K562 (cell line): Measurements from ENCODE around the gene DRGX. TPM values are rescaled to one million over a fixed set of nuclear protein-coding genes. Genes with fewer than 3 reads are reported as not detected.

Experiments used
- ATAC-seq: fragments of 200-7000 bp; cut with Tn5 transposase; 3 replicates; pipeline ENCODE4 v1.9.1; 2020; ENCODE audit warnings: moderate library complexity
- BruUV-seq: library from RNA; stranded (reverse); fragments of 400-500 nt; replicated peaks from 2 replicates; lab custom pipeline; 2021; lab: Mats Ljungman, UMichigan
- CTCF ChIA-PET: fragments of 300-600 bp; formaldehyde crosslinking; extraction: SDS; loops from one replicate; lab custom pipeline; 2021; ENCODE audit warnings: low intra/inter-chr PET ratio; lab: Yijun Ruan, JAX
- POLR2A ChIA-PET: fragments of 300-600, 350-650 bp; sonication (Branson Sonifier 250); formaldehyde crosslinking; extraction: SDS; loops from one replicate; lab custom pipeline; 2021; ENCODE audit warnings: antibody characterized with exemption, inconsistent platforms; lab: Yijun Ruan, JAX
- DNase-seq, 4 experiments: peaks; one replicate each; pipeline versions ENCODE4 v3.0.0 to v3.0.0-alpha.2; 2011 to 2018; ENCODE audit warnings: low spot score in 3 of 4, mixed read lengths in 3 of 4; ENCODE audit errors: extremely low read depth in 1 of 4
- FAIRE-seq: peaks from 2 replicates; lab custom pipeline; 2011; peaks lifted over from hg19 to GRCh38; lab: Jason Lieb, UNC
- H2AFZ ChIP-seq: 2 replicates; pipeline ENCODE4 v1.6.0; 2011; ENCODE audit warnings: low read depth, low read length, control low read depth, inconsistent platforms
- H3K27ac ChIP-seq: fragments of 200-600 bp; 3 replicates; pipeline ENCODE4 v1.8.0; 2011; ENCODE audit warnings: low read depth, mild to moderate bottlenecking, control low read depth, inconsistent platforms, low read length, moderate library complexity, mixed read lengths; ENCODE audit errors: extremely low read depth
- H3K27me3 ChIP-seq, 2 experiments: fragments of 300-600 bp in 1 of 2; 2 replicates in 1 of 2; 3 replicates in 1 of 2; pipeline versions ENCODE4 v1.6.0 to v1.8.0; 2011; ENCODE audit warnings: inconsistent platforms in 2 of 2, low read length in 2 of 2, mild to moderate bottlenecking in 1 of 2, mixed read lengths in 1 of 2, moderate library complexity in 1 of 2; ENCODE audit not compliant: control insufficient read depth in 2 of 2, insufficient read depth in 2 of 2
- H3K36me3 ChIP-seq: fragments of 300-600 bp; 3 replicates; pipeline ENCODE4 v1.8.0; 2011; ENCODE audit warnings: mild to moderate bottlenecking, low read length, inconsistent platforms; ENCODE audit not compliant: control insufficient read depth, insufficient read depth
- H3K4me1 ChIP-seq, 2 experiments: fragments of 200-600 bp in 1 of 2; replicated peaks in 1 of 2; 2 replicates in 1 of 2; 3 replicates in 1 of 2; pipeline versions ENCODE4 v1.5.1 to v1.8.0; 2011; ENCODE audit warnings: inconsistent platforms in 2 of 2, low read length in 2 of 2, mild to moderate bottlenecking in 1 of 2, mixed read lengths in 1 of 2, moderate library complexity in 1 of 2; ENCODE audit not compliant: control insufficient read depth in 2 of 2, insufficient read depth in 2 of 2
- H3K4me2 ChIP-seq: 2 replicates; pipeline ENCODE4 v1.6.1; 2011; ENCODE audit warnings: low read length, control low read depth, inconsistent platforms, mixed read lengths; ENCODE audit not compliant: insufficient read depth
- H3K4me3 ChIP-seq: fragments of 200-600 bp; sonication (generic), shearing (Covaris generic); 2 replicates; pipeline ENCODE4 v1.5.1; 2016; ENCODE audit warnings: control low read depth, inconsistent platforms
- H3K79me2 ChIP-seq: fragments of 200-600 bp; 3 replicates; pipeline ENCODE4 v1.8.0; 2011; ENCODE audit warnings: low read length, inconsistent platforms; ENCODE audit not compliant: control insufficient read depth, insufficient read depth
- H3K9ac ChIP-seq, 2 experiments: 2 replicates each; pipeline versions ENCODE4 v1.6.0 to v1.6.1; 2011; ENCODE audit warnings: low read depth in 2 of 2, low read length in 2 of 2, control low read depth in 1 of 2, inconsistent platforms in 1 of 2, mild to moderate bottlenecking in 1 of 2, mixed read lengths in 1 of 2; ENCODE audit not compliant: insufficient read depth in 1 of 2
- H3K9me1 ChIP-seq: one replicate; pipeline ENCODE4 v1.6.0; 2011; ENCODE audit warnings: inconsistent platforms, mild to moderate bottlenecking, low read length, moderate library complexity; ENCODE audit not compliant: control insufficient read depth, insufficient read depth
- H3K9me3 ChIP-seq: replicated peaks from 2 replicates; pipeline ENCODE4 v1.5.1; 2011; ENCODE audit warnings: low read depth, low read length, inconsistent platforms; ENCODE audit not compliant: control insufficient read depth, insufficient read depth
- H4K20me1 ChIP-seq: replicated peaks from 2 replicates; pipeline ENCODE4 v1.6.1; 2011; ENCODE audit warnings: low read length, inconsistent platforms, mixed read lengths; ENCODE audit not compliant: control insufficient read depth, insufficient read depth
- BRD9 ChIP-seq: fragments of 450-650 bp; IDR thresholded peaks from 2 replicates; pipeline ENCODE4 v1.6.1; 2018; ENCODE audit warnings: low read depth; ENCODE audit not compliant: partially characterized antibody
- CTCF ChIP-seq, 3 experiments: IDR thresholded peaks in 2 of 3; conservative IDR thresholded peaks in 1 of 3; 2 replicates each; pipeline ENCODE4 v1.5.1; 2011 to 2012; ENCODE audit warnings: low read length in 3 of 3, mild to moderate bottlenecking in 3 of 3, control low read depth in 2 of 3, improper control_type of control experiment in 1 of 3, inconsistent platforms in 1 of 3, low read depth in 1 of 3, mixed read lengths in 1 of 3, moderate library complexity in 1 of 3; ENCODE audit not compliant: insufficient read depth in 2 of 3
- NRF1 ChIP-seq, 2 experiments: fragments of 450-650 bp; IDR thresholded peaks in 1 of 2; conservative IDR thresholded peaks in 1 of 2; 2 replicates each; pipeline ENCODE4 v1.6.1; 2014; ENCODE audit warnings: mild to moderate bottlenecking in 2 of 2
- RAD21 ChIP-seq, 2 experiments: fragments of 250-450 bp in 1 of 2; fragments of 450-650 bp in 1 of 2; sonication (Bioruptor Pico) in 1 of 2; formaldehyde crosslinking in 1 of 2; IDR thresholded peaks in 1 of 2; conservative IDR thresholded peaks in 1 of 2; 2 replicates each; pipeline versions ENCODE4 v1.4.0 to v1.8.0; 2020 to 2022; ENCODE audit warnings: mild to moderate bottlenecking in 2 of 2, moderate library complexity in 1 of 2
- REST ChIP-seq, 2 experiments: fragments of 450-650 bp; formaldehyde crosslinking in 1 of 2; IDR thresholded peaks; 2 replicates each; pipeline versions ENCODE4 v1.4.0 to v1.6.1; 2014 to 2020; ENCODE audit warnings: mild to moderate bottlenecking in 2 of 2, borderline replicate concordance in 1 of 2, low read depth in 1 of 2
- SMC3 ChIP-seq: conservative IDR thresholded peaks from 2 replicates; pipeline ENCODE4 v1.6.1; 2011; ENCODE audit warnings: low read depth, low read length, improper control_type of control experiment; ENCODE audit not compliant: insufficient read depth
- WGBS: fragments of 100-300 bp; shearing (Covaris generic); methylation state at CpG from one replicate; pipeline ENCODE4 v1.1.6; 2016; ENCODE audit warnings: low coverage, mixed read lengths; ENCODE audit not compliant: insufficient coverage; ENCODE audit errors: missing lambda C conversion rate; 5-methylcytosine and 5-hydroxymethylcytosine counted together
- in situ Hi-C: fragments of 300-500 bp; cut with MboI; formaldehyde crosslinking; loops from 4 replicates; pipeline ENCODE4 v1.15.0; 2018; ENCODE audit warnings: inconsistent platforms, mixed read lengths
- intact Hi-C: fragments of 100-400 bp; cut with micrococcal nuclease; formaldehyde crosslinking; loops from 2 replicates; pipeline ENCODE4 v1.14.2; 2022
- polyA plus RNA-seq, 8 experiments: library from polyadenylated mRNA; depleted of rRNA in 4 of 8; stranded (reverse) in 5 of 8; unstranded in 3 of 8; fragments of >200 nt; fragmentation: Nextera tagmentation in 2 of 8; fragmentation: Illumina TruSeq in 1 of 8; extraction: Ambion mirVana in 2 of 8; extraction: Trizol in 1 of 8; gene quantifications; 2 replicates each; pipeline versions ENCODE4 v1.2.1 to v1.2.3, GENCODE V29; 2011 to 2014; ENCODE audit warnings: inconsistent platforms in 1 of 8, missing spikeins in 1 of 8
- total RNA-seq, 7 experiments: library from RNA; depleted of rRNA in 6 of 7; stranded (reverse); fragments of >200 nt in 6 of 7; fragmentation: Illumina TruSeq in 2 of 7; extraction: Trizol in 2 of 7; gene quantifications; 2 replicates each; pipeline versions ENCODE4 v1.2.1 to v1.2.3, GENCODE V29; 2011 to 2021; ENCODE audit warnings: low replicate concordance in 1 of 7
- TF ChIP-seq, protein P1 (sequence below), 2 experiments: IDR thresholded peaks; 2 replicates each; pipeline ENCODE4 v1.6.1; 2011; ENCODE audit warnings: borderline replicate concordance in 1 of 2, control low read depth in 1 of 2, low read depth in 1 of 2, low read length in 1 of 2, mild to moderate bottlenecking in 1 of 2, mixed read lengths in 1 of 2, moderate library complexity in 1 of 2; ENCODE audit not compliant: insufficient read depth in 1 of 2, insufficient read length in 1 of 2, poor library complexity in 1 of 2, severe bottlenecking in 1 of 2; ENCODE audit errors: extremely low read depth in 1 of 2

The DRGX gene
- total and polyA plus RNA-seq, 9 of the 15 experiments (the other 6 are each of a cell fraction or from before 2014, with no cell fraction given) = not detected

GRCh38 chr10:49418328-49418727 lies 22.4 kb upstream of the DRGX start:
- peaks cover 12 to 22% of the 10 kb centered on the region in 2 experiments; a peak in 3 of 5 replicates for H3K27me3 ChIP-seq
- FAIRE-seq = no peak
- intact Hi-C loops = no loop called here
- H3K9me1 ChIP-seq = no peaks in the 10 kb centered on the region
- H3K4me1 ChIP-seq = 0 out of 5 replicates have a peak, but pooled peaks cover 0 to 3% of the 10 kb centered on the region in 2 experiments
- no peaks in the 10 kb centered on the region for H3K36me3 ChIP-seq
- peak; percentile 49; the same call in 2 of the 3 replicates for ATAC-seq
- H4K20me1 ChIP-seq = no peaks in the 10 kb centered on the region
- no TSS peak for BruUV-seq
- H3K4me3 ChIP-seq = no peak overlapping the region
- no peaks in the 10 kb centered on the region for H3K79me2 ChIP-seq
- H2AFZ ChIP-seq = no peak overlapping the region
- ChIA-PET CTCF (no interaction called here), POLR2A (interaction anchor here (1.2 kb wide), 1 partner anchor 11 kb away, joined by 5 read pairs; no protein-coding TSS in a partner anchor)
- H3K27ac ChIP-seq = no peak overlapping the region
- in situ Hi-C loops = no loop called here
- H3K9ac ChIP-seq = no peak overlapping the region
- peak in 1 of 4 experiments; percentile 19 for DNase-seq
- WGBS = 16% methylated on average over 2 of the region's 2 CpGs
- H3K9me3 ChIP-seq = no peaks in the 10 kb centered on the region
- H3K4me2 ChIP-seq = no peak overlapping the region
- no peak for TF ChIP-seq BRD9
- TF ChIP-seq RAD21 (CRISPR knock-in tag; conservative IDR thresholded peaks at IDR 0.05 in 1 of 2, IDR thresholded peaks at IDR 0.05 in 1 of 2) = peak in 1 of 2 experiments; percentile 55; a peak in 2 of 4 replicates
- TF ChIP-seq NRF1 (conservative IDR thresholded peaks at IDR 0.05 in 1 of 2, IDR thresholded peaks at IDR 0.05 in 1 of 2) = no peak
- TF ChIP-seq SMC3 = 0 out of 2 replicates have a peak, but pooled peaks have one; percentile 36
- TF ChIP-seq CTCF (IDR thresholded peaks at IDR 0.05 in 2 of 3, conservative IDR thresholded peaks at IDR 0.05 in 1 of 3; ENCODE audit: insufficient read depth in 2 of 3, low read depth in 1 of 3, low read length in 3 of 3) = peak; percentile 29 to 46 (median 34); a peak in 4 of 6 replicates
- TF ChIP-seq, protein P1, sequence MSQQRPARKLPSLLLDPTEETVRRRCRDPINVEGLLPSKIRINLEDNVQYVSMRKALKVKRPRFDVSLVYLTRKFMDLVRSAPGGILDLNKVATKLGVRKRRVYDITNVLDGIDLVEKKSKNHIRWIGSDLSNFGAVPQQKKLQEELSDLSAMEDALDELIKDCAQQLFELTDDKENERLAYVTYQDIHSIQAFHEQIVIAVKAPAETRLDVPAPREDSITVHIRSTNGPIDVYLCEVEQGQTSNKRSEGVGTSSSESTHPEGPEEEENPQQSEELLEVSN (IDR thresholded peaks at IDR 0.05; ENCODE audit: borderline replicate concordance in 1 of 2, extremely low read depth in 1 of 2, insufficient read depth in 1 of 2, insufficient read length in 1 of 2, low read depth in 1 of 2, low read length in 1 of 2, poor library complexity in 1 of 2, severe bottlenecking in 1 of 2) = no peak
- TF ChIP-seq REST (IDR thresholded peaks at IDR 0.05; ENCODE audit: borderline replicate concordance) = peak; percentile 20; the same call in 1 of the 2 replicates
- no peak for TF ChIP-seq REST (CRISPR knock-in tag; IDR thresholded peaks at IDR 0.05; ENCODE audit: low read depth)
